CD4-positive, alpha-beta T cell treated with Interleukin-1 beta for 1 hour (primary cell): ENCODE data around the gene FEM1B.

Source experiments
- DNase-seq, 2 donors: peaks; one replicate each; pipeline ENCODE4 v3.0.0-alpha.2; 2020 to 2022

FEM1B gene

GRCh38 chr15:68261241-68261640 is 16.3 kb upstream of the FEM1B start:
- no peak for DNase-seq

GRCh38 chr15:68261980-68262379 is 15.6 kb upstream of the FEM1B start:
- no peak for DNase-seq

GRCh38 chr15:68262514-68263356 is 14.8 kb upstream of the FEM1B start:
- DNase-seq: no peak

GRCh38 chr15:68264282-68264681 is 13.3 kb upstream of the FEM1B start:
- no peak for DNase-seq

- DNase-seq: no peak
Observed at GRCh38 chr15:68265081-68265480, 12.5 kb upstream of the FEM1B start.

GRCh38 chr15:68265674-68266073 is 11.9 kb upstream of the FEM1B start:
- no peak for DNase-seq

- DNase-seq: no peak
Observed at GRCh38 chr15:68268405-68268804, 9.1 kb upstream of the FEM1B start.

- DNase-seq: no peak
Observed at GRCh38 chr15:68271854-68272471, 5.6 kb upstream of the FEM1B start.

- no peak for DNase-seq
Observed at GRCh38 chr15:68272721-68273271, 4.7 kb upstream of the FEM1B start.

- no peak for DNase-seq
Observed at GRCh38 chr15:68274201-68274848, 3.2 kb upstream of the FEM1B start.

GRCh38 chr15:68275165-68275746 is 2.3 kb upstream of the FEM1B start:
- DNase-seq: no peak

GRCh38 chr15:68276668-68277067 is 877 bp upstream of the FEM1B start:
- no peak for DNase-seq

GRCh38 chr15:68277131-68277602 is 378 bp upstream of the FEM1B start:
- DNase-seq: no peak

- DNase-seq: no peak
Observed at GRCh38 chr15:68278345-68278594, 725 bp downstream of the FEM1B start.

- no peak for DNase-seq
Observed at GRCh38 chr15:68278595-68279405, 1.3 kb downstream of the FEM1B start.

- no peak for DNase-seq
Observed at GRCh38 chr15:68279779-68280753, 2.5 kb downstream of the FEM1B start.

GRCh38 chr15:68281008-68281407 is 3.5 kb downstream of the FEM1B start:
- no peak for DNase-seq

- no peak for DNase-seq
Observed at GRCh38 chr15:68283401-68283800, 5.9 kb downstream of the FEM1B start.

- no peak for DNase-seq
Observed at GRCh38 chr15:68284616-68285258, 7.2 kb downstream of the FEM1B start.

GRCh38 chr15:68285259-68285980 is 7.9 kb downstream of the FEM1B start:
- DNase-seq: no peak
